HCT116 (cell line): ENCODE data around the gene CLEC19A. TPM values are rescaled to one million over a fixed set of nuclear protein-coding genes. Genes with fewer than 3 reads are reported as not detected.

Experiments used
- ATAC-seq: fragments of 200-7000 bp; cut with Tn5 transposase; 2 replicates; pipeline ENCODE4 v1.9.1; 2020; ENCODE audit warnings: mild to moderate bottlenecking, moderate library complexity
- BruUV-seq: library from RNA; stranded (reverse); fragments of 400-500 nt; replicated peaks from 2 replicates; lab custom pipeline; 2021; lab: Mats Ljungman, UMichigan
- CTCF ChIA-PET: fragments of 300-600 bp; sonication (Branson Sonifier 250); formaldehyde crosslinking; loops from one replicate; lab custom pipeline; 2021; ENCODE audit warnings: antibody characterized with exemption; lab: Charles Lee
- POLR2A ChIA-PET: fragments of 300-600, 350-600 bp; sonication (Branson Sonifier 250); formaldehyde crosslinking; loops from one replicate; lab custom pipeline; 2021; ENCODE audit warnings: antibody characterized with exemption; lab: Charles Lee
- RAD21 ChIA-PET, 2 experiments: fragments of 300-600 bp; sonication (Branson Sonifier 250); formaldehyde crosslinking; loops; one replicate each; lab custom pipeline; 2023; ENCODE audit warnings: low total read pairs in 2 of 2; ENCODE audit not compliant: uncharacterized antibody in 2 of 2, unreplicated experiment in 2 of 2, low non-redundant PET in 1 of 2; lab: Charles Lee
- DNase-seq: peaks from one replicate; pipeline ENCODE4 v3.0.0-alpha.2; 2010; ENCODE audit warnings: low read depth, low spot score
- H2AFZ ChIP-seq: fragments of 200-600 bp; shearing (Covaris generic), sonication (generic); 2 replicates; pipeline ENCODE4 v1.6.1; 2017; ENCODE audit warnings: low read depth, mixed run types, mixed read lengths, antibody characterized with exemption, low read length; ENCODE audit not compliant: poor library complexity, severe bottlenecking
- H3K27ac ChIP-seq: 2 replicates; pipeline ENCODE4 v1.5.1; 2012; ENCODE audit warnings: low read depth, low read length
- H3K27me3 ChIP-seq: fragments of 200-600 bp; sonication (generic); 2 replicates; pipeline ENCODE4 v1.6.1; 2016; ENCODE audit warnings: mixed run types, low read length, mixed read lengths; ENCODE audit not compliant: insufficient read depth
- H3K36me3 ChIP-seq, 2 experiments: fragments of 200-500 bp in 1 of 2; fragments of 200-600 bp in 1 of 2; sonication (Bioruptor generic) in 1 of 2; sonication (generic) in 1 of 2; 2 replicates each; pipeline versions ENCODE4 v1.5.1 to v1.6.1; 2014 to 2016; ENCODE audit warnings: low read length in 2 of 2, inconsistent platforms in 1 of 2, mixed read lengths in 1 of 2, mixed run types in 1 of 2; ENCODE audit not compliant: insufficient read depth in 2 of 2, control insufficient read depth in 1 of 2
- H3K4me1 ChIP-seq, 2 experiments: fragments of 200-600 bp in 1 of 2; sonication (generic) in 1 of 2; 2 replicates each; pipeline versions ENCODE4 v1.5.1 to v1.6.1; 2012 to 2017; ENCODE audit warnings: low read length in 2 of 2, inconsistent platforms in 1 of 2, mild to moderate bottlenecking in 1 of 2, mixed read lengths in 1 of 2, mixed run types in 1 of 2, moderate library complexity in 1 of 2; ENCODE audit not compliant: insufficient read depth in 2 of 2, control insufficient read depth in 1 of 2
- H3K4me2 ChIP-seq: fragments of 200-600 bp; sonication (generic); 2 replicates; pipeline ENCODE4 v1.6.1; 2017; ENCODE audit warnings: mixed run types, low read length, mixed read lengths
- H3K4me3 ChIP-seq, 2 experiments: fragments of 200-600 bp in 1 of 2; sonication (generic) in 1 of 2; replicated peaks in 1 of 2; 2 replicates each; pipeline ENCODE4 v1.5.1; 2011 to 2016; ENCODE audit warnings: low read length in 2 of 2, control low read depth in 1 of 2, low read depth in 1 of 2, mild to moderate bottlenecking in 1 of 2, mixed read lengths in 1 of 2, mixed run types in 1 of 2
- H3K79me2 ChIP-seq: fragments of 200-600 bp; sonication (generic); 2 replicates; pipeline ENCODE4 v1.6.1; 2017; ENCODE audit warnings: mild to moderate bottlenecking, mixed run types, low read length, moderate library complexity, mixed read lengths; ENCODE audit not compliant: insufficient read depth
- H3K9ac ChIP-seq: fragments of 200-600 bp; sonication (generic); 2 replicates; pipeline ENCODE4 v1.6.1; 2016; ENCODE audit warnings: low read length, mixed read lengths
- H3K9me2 ChIP-seq: fragments of 200-600 bp; sonication (generic), shearing (Covaris generic); 2 replicates; pipeline ENCODE4 v1.6.1; 2017; ENCODE audit warnings: mixed run types, mild to moderate bottlenecking, moderate library complexity; ENCODE audit not compliant: insufficient read depth
- H3K9me3 ChIP-seq, 2 experiments: fragments of 200-500 bp in 1 of 2; fragments of 200-600 bp in 1 of 2; sonication (Bioruptor generic) in 1 of 2; sonication (generic) in 1 of 2; 2 replicates each; pipeline ENCODE4 v1.6.1; 2014 to 2017; ENCODE audit warnings: low read length in 2 of 2, mixed read lengths in 2 of 2, inconsistent platforms in 1 of 2, low read depth in 1 of 2, mild to moderate bottlenecking in 1 of 2, mixed run types in 1 of 2, moderate library complexity in 1 of 2; ENCODE audit not compliant: control insufficient read depth in 1 of 2, insufficient read depth in 1 of 2
- H4K20me1 ChIP-seq: fragments of 200-600 bp; sonication (generic), shearing (Covaris generic); 2 replicates; pipeline ENCODE4 v1.6.1; 2017; ENCODE audit warnings: mixed run types, mild to moderate bottlenecking, moderate library complexity; ENCODE audit not compliant: insufficient read depth
- ATF3 ChIP-seq: IDR thresholded peaks from 2 replicates; pipeline ENCODE4 v1.6.1; 2012
- CBX3 ChIP-seq: IDR thresholded peaks from 2 replicates; pipeline ENCODE4 v1.6.1; 2012; ENCODE audit warnings: low read depth
- CEBPB ChIP-seq: IDR thresholded peaks from 2 replicates; pipeline ENCODE4 v1.6.1; 2012; ENCODE audit warnings: low read depth
- CTCF ChIP-seq, 3 experiments: fragments of 200-600 bp in 1 of 3; sonication (generic) in 1 of 3; IDR thresholded peaks in 2 of 3; conservative IDR thresholded peaks in 1 of 3; 2 replicates each; pipeline ENCODE4 v1.5.1; 2012 to 2017; ENCODE audit warnings: low read depth in 2 of 3, low read length in 2 of 3, antibody characterized with exemption in 1 of 3, borderline replicate concordance in 1 of 3, control low read depth in 1 of 3, mild to moderate bottlenecking in 1 of 3, mixed read lengths in 1 of 3, mixed run types in 1 of 3, moderate library complexity in 1 of 3; ENCODE audit not compliant: insufficient read depth in 1 of 3
- EGR1 ChIP-seq: IDR thresholded peaks from 2 replicates; pipeline ENCODE4 v1.6.1; 2012; ENCODE audit warnings: low read depth
- EZH2 ChIP-seq: fragments of 200-600 bp; sonication (generic); IDR thresholded peaks from 2 replicates; pipeline ENCODE4 v1.6.1; 2017; ENCODE audit warnings: antibody characterized with exemption, mixed run types
- EZH2phosphoT487 ChIP-seq: fragments of 200-600 bp; IDR thresholded peaks from 2 replicates; pipeline ENCODE4 v1.6.1; 2018; ENCODE audit warnings: antibody characterized with exemption, borderline replicate concordance
- FOSL1 ChIP-seq: IDR thresholded peaks from 2 replicates; pipeline ENCODE4 v1.6.1; 2012; ENCODE audit warnings: low read depth
- JUND ChIP-seq: IDR thresholded peaks from 2 replicates; pipeline ENCODE4 v1.6.1; 2012
- MAX ChIP-seq: IDR thresholded peaks from 2 replicates; pipeline ENCODE4 v1.6.1; 2012
- SRF ChIP-seq: IDR thresholded peaks from 2 replicates; pipeline ENCODE4 v1.6.1; 2012; ENCODE audit warnings: low read depth
- ZBTB33 ChIP-seq: IDR thresholded peaks from 2 replicates; pipeline ENCODE4 v1.6.1; 2011; ENCODE audit warnings: mild to moderate bottlenecking, low read length, moderate library complexity; ENCODE audit not compliant: insufficient replicate concordance; ENCODE audit errors: extremely low read depth
- intact Hi-C: fragments of 100-400 bp; cut with micrococcal nuclease; formaldehyde crosslinking; loops from 2 replicates; pipeline ENCODE4 v1.10.0; 2022
- total RNA-seq: library from RNA; stranded (reverse); gene quantifications from one replicate; pipeline ENCODE4 v1.2.1, GENCODE V29; 2021; ENCODE audit not compliant: unreplicated experiment

The CLEC19A gene
- total RNA-seq, 1 experiment from 2014 or later: not detected

GRCh38 chr16:19359556-19359955, 74.0 kb downstream of the CLEC19A start:
- DNase-seq (no peak), ATAC-seq (no peak)
- Histone ChIP-seq H3K27ac (no peak overlapping the region), H3K27me3 (no peaks in the 10 kb centered on the region), H3K36me3 (no peaks in the 10 kb centered on the region), H3K4me3 (no peak overlapping the region), H3K9me2 (no peaks in the 10 kb centered on the region), H3K9me3 (no peaks in the 10 kb centered on the region), H2AFZ (no peak overlapping the region), H3K9ac (no peak overlapping the region), H4K20me1 (no peaks in the 10 kb centered on the region), H3K4me1 (no peaks in the 10 kb centered on the region), H3K79me2 (no peaks in the 10 kb centered on the region), H3K4me2 (no peak overlapping the region)
- intact Hi-C loops: no loop called here
- BruUV-seq: no TSS peak
- ChIA-PET POLR2A (no interaction called here), RAD21 (no interaction called here), CTCF (interaction anchor here (1.0 kb wide), 1 partner anchor 273 kb away, joined by 3 read pairs; no protein-coding TSS in a partner anchor)
- TF ChIP-seq JUND: no peak
- no peak for TF ChIP-seq ATF3
- no peak for TF ChIP-seq FOSL1
- TF ChIP-seq SRF: no peak
- no peak for TF ChIP-seq CTCF (IDR thresholded peaks at IDR 0.05 in 2 of 3, conservative IDR thresholded peaks at IDR 0.05 in 1 of 3; ENCODE audit: borderline replicate concordance in 1 of 3, insufficient read depth in 1 of 3, low read depth in 2 of 3, low read length in 2 of 3)
- no peak for TF ChIP-seq MAX
- TF ChIP-seq EZH2phosphoT487: no peak
- no peak for TF ChIP-seq EGR1
- no peak for TF ChIP-seq CBX3
- no peak for TF ChIP-seq EZH2
- no peak for TF ChIP-seq ZBTB33
- TF ChIP-seq CEBPB: no peak

Other genes starting within 250 kb of the CLEC19A start
- 26.6 TPM for gene COQ7, start 218.1 kb upstream of the CLEC19A start, total RNA-seq
- 67.9 TPM for gene ITPRIPL2, start 171.8 kb upstream of the CLEC19A start, total RNA-seq
- 10.3 TPM for gene SYT17, start 117.5 kb upstream of the CLEC19A start, total RNA-seq
- 15.7 TPM for gene TMC5, start 132.2 kb downstream of the CLEC19A start, total RNA-seq
- 47.1 TPM for gene GDE1, start 236.4 kb downstream of the CLEC19A start, total RNA-seq
- gene CCP110, start 238.2 kb downstream of the CLEC19A start, total RNA-seq: 21.4 TPM